ENCODE data around the gene PIANP. TPM values are rescaled to one million over a fixed set of nuclear protein-coding genes. Genes with fewer than 3 reads are reported as not detected.

Gene PIANP
- total RNA-seq, 2 donors from 2014 or later = 2.6 to 7.1 TPM

DNA sequence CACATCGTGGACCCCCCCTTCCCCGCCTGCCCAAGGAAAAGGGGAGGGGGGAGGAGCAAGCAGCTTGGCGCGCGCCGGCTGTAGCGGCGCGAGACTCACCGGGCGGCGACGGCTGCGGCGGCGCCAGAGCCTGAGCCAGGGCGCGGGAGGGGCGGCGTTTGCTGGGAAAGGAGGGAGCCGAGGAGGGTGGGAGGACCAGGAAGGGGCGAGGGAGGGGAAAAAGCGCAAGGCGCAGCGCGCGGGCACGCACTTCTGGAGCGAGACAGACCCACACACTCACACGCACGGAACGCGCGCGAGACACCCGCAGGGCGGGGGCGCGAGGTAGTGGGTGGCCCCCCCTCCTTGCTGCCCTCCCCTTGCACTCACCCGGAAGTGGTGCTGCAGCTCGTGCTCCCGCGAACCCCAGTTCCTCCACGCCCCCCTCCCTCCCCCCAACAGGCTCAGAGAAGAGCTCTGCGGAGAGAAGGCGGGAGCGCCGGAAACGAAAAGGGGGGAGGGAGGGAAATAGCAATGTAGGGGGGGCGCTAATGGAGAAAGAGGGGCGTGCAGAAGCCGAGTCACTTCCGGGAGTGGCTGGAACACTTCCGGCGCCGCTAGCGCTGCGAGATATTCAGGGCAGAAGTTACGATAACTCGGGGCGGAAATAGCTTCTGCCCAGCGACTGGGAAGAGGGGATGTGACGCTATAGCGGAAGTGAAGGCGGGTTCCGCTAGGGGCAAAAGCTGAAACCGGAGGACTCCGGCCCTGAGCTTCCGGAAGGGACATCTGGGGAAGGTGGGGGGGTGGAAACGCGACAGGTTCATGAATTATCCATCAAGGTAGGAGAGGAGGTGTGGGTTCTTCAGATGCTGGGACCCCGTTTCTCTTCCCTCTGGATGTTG lies 11.4 kb downstream of the PIANP start, which contains the start of gene ZNF384:
Gene ZNF384 (minus strand): TSS at position 377 of the 884 bp plus-strand sequence. CDS start 9,855 bp downstream, outside the sequence.
- H3K4me3 Mint-ChIP-seq = peak within 1 kb of the TSS; percentile 89
- H3K9ac ChIP-seq (ENCODE audit: extremely low read depth, low read length, poor library complexity, severe bottlenecking) = peak within 1 kb of the TSS; percentile 83
- DNase-seq = peak; percentile 99
- H3K27ac Mint-ChIP-seq = peak within 1 kb of the TSS; percentile 94
- no peaks in the 10 kb centered on the region for H3K9me3 ChIP-seq (ENCODE audit: control insufficient read depth, low read length)
- peaks cover 25% of the 10 kb centered on the region for H3K36me3 ChIP-seq (ENCODE audit: control insufficient read depth, insufficient read depth, low read length)
- no peaks in the 10 kb centered on the region for H3K4me1 ChIP-seq (ENCODE audit: control insufficient read depth, insufficient read depth, low read length)
- no peaks in the 10 kb centered on the region for H3K9me3 Mint-ChIP-seq
- 0% methylated on average over 12 to 59 of the region's 72 CpGs for WGBS, 2 experiments (ENCODE audit: insufficient coverage in 1 of 2, insufficient read length in 1 of 2)
- H3K4me3 ChIP-seq (ENCODE audit: low read length) = peak within 1 kb of the TSS; percentile 96
- TF ChIP-seq CTCF (conservative IDR thresholded peaks at IDR 0.05) = peak; percentile 44
- peaks cover 27% of the 10 kb centered on the region for H3K36me3 Mint-ChIP-seq (ENCODE audit: low read depth)
- peaks cover 26% of the 10 kb centered on the region for H3K4me1 Mint-ChIP-seq
- H3K27ac ChIP-seq (ENCODE audit: low read depth, low read length) = peak within 1 kb of the TSS; percentile 92
- H3K27me3 Mint-ChIP-seq (ENCODE audit: insufficient read depth) = peaks cover 17% of the 10 kb centered on the region
- no peaks in the 10 kb centered on the region for H3K27me3 ChIP-seq (ENCODE audit: control insufficient read depth, insufficient read depth, low read length, poor library complexity, severe bottlenecking)

DNA sequence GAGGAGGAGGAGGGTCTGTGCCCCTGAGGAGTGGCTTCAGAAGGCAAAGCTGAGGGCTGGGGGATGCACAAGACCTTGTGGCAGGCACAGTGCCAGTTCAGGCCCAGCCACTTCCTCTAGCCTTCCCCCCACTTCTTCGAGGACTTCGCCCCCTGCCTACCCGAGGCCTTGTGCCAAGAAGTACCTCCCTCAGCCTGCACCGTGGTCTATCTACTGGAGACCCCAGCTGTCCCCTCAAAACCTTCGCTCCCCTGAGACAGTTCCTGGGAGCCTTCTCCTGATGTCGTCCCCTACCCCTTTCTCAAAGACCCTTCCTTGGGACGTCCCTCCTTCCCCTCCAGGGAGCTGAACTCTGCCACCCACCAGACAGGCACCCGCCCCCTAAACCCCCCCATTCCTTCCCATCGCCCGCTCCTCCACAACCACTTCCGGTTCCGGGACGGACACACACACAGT lies 12.0 kb downstream of the PIANP start:
- Histone ChIP-seq H3K9me3 (ENCODE audit: control insufficient read depth, low read length) (no peaks in the 10 kb centered on the region), H3K36me3 (ENCODE audit: control insufficient read depth, insufficient read depth, low read length) (peaks cover 31% of the 10 kb centered on the region), H3K4me3 (ENCODE audit: low read length) (peak overlapping the region; percentile 96), H3K4me1 (ENCODE audit: control insufficient read depth, insufficient read depth, low read length) (no peaks in the 10 kb centered on the region), H3K9ac (ENCODE audit: extremely low read depth, low read length, poor library complexity, severe bottlenecking) (peak overlapping the region; percentile 83), H3K27ac (ENCODE audit: low read depth, low read length) (peak overlapping the region; percentile 92), H3K27me3 (ENCODE audit: control insufficient read depth, insufficient read depth, low read length, poor library complexity, severe bottlenecking) (no peaks in the 10 kb centered on the region)
- Mint-ChIP-seq H3K27ac (peak overlapping the region; percentile 94), H3K4me3 (peak overlapping the region; percentile 89), H3K9me3 (no peaks in the 10 kb centered on the region), H3K4me1 (peaks cover 26% of the 10 kb centered on the region), H3K27me3 (ENCODE audit: insufficient read depth) (peaks cover 12% of the 10 kb centered on the region), H3K36me3 (ENCODE audit: low read depth) (peaks cover 31% of the 10 kb centered on the region)
- no peak for TF ChIP-seq CTCF (conservative IDR thresholded peaks at IDR 0.05)
- DNase-seq = no peak
- WGBS, 2 experiments (ENCODE audit: insufficient coverage in 1 of 2, insufficient read length in 1 of 2) = 0 to 1% methylated on average over 1 to 9 of the region's 13 CpGs

- H3K36me3 Mint-ChIP-seq (ENCODE audit: low read depth) = peaks cover 47% of the 10 kb centered on the region
- H3K9me3 Mint-ChIP-seq = no peaks in the 10 kb centered on the region
- WGBS, 2 experiments (ENCODE audit: insufficient coverage in 1 of 2, insufficient read length in 1 of 2) = 93 to 100% methylated on average over 1 to 3 of the region's 3 CpGs
- peaks cover 26% of the 10 kb centered on the region for H3K4me1 Mint-ChIP-seq
- DNase-seq = no peak
- no peaks in the 10 kb centered on the region for H3K27me3 Mint-ChIP-seq (ENCODE audit: insufficient read depth)
- Histone ChIP-seq H3K4me1 (ENCODE audit: control insufficient read depth, insufficient read depth, low read length) (no peaks in the 10 kb centered on the region), H3K4me3 (ENCODE audit: low read length) (no peak overlapping the region), H3K36me3 (ENCODE audit: control insufficient read depth, insufficient read depth, low read length) (peaks cover 54% of the 10 kb centered on the region), H3K9me3 (ENCODE audit: control insufficient read depth, low read length) (no peaks in the 10 kb centered on the region), H3K27me3 (ENCODE audit: control insufficient read depth, insufficient read depth, low read length, poor library complexity, severe bottlenecking) (no peaks in the 10 kb centered on the region), H3K27ac (ENCODE audit: low read depth, low read length) (no peak overlapping the region), H3K9ac (ENCODE audit: extremely low read depth, low read length, poor library complexity, severe bottlenecking) (no peak overlapping the region)
- no peak overlapping the region for H3K27ac Mint-ChIP-seq
- no peak overlapping the region for H3K4me3 Mint-ChIP-seq
- no peak for TF ChIP-seq CTCF (conservative IDR thresholded peaks at IDR 0.05)
Measured at GRCh38 chr12:6685814-6686213, 14.8 kb downstream of the PIANP start.
